NK-92 (cell line): ENCODE results near the gene TAMM41.
"Not testable (repeated sequence)": the region's sequence is repeated elsewhere in the genome, so short reads cannot be mapped to it uniquely, and the experiment has no call there.

ENCODE experiments used
- DNase-seq: peaks from one replicate; lab custom pipeline; 2025; ENCODE audit not compliant: unreplicated experiment; lab: John Stamatoyannopoulos, UW

The TAMM41 gene

DNA sequence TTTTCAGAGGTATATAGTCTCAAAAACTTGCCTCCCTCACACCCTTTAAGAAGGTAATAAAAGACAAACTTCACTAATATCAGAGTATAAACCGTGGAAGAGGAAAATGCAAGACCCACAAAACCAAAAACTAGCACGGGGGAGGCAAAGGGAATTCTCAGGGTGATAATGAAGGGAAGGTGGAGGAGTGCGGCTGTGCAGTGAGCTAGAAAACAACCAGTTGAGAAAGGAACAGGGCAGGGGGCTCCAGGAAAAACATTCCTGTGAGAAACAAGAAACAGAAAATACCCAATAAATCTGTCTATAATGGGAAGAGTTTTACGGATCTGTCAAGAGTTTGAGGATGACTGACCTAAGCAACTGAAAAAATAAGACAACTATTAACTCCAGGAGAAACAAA is 31.6 kb downstream of the TAMM41 start:
- DNase-seq: no peak

DNA sequence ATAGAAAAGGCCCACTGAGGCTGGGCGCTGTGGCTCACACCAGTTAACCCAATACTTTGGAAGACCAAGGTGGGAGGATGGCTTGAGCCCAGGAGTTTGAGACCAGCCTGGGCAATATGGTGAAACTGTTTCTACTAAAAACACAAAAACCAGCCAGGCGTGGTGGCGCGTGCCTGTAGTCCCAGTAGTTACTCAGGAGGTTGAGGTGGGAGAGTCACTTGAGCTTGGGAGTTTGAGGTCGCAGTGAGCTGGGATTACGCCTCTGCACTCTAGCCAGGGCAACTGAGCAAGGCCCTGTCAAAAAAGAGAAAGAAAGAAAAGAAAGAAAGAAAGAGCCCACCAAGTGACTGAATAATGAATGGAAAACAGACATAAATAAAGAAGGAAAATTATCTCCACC is 32.0 kb downstream of the TAMM41 start:
- DNase-seq: no peak

DNA sequence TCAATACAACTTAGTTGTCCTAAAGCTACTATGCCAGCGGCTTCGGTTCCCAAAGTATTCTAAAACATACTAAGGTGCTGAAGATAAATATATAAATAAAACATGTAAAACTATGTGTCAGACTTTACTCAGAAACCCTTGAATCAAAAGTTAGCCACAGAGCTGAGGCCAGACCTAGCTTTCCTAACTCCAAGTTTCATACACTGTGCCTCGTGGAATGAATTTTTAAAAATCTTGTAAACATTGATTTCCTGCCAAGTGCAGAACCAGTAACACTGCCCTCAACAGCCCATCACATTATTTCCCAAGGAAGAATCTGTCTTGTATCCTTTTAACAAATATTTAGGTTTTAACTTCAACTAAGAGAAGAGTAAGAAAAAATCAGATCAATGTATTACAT is 36.4 kb downstream of the TAMM41 start:
- DNase-seq: no peak

DNA sequence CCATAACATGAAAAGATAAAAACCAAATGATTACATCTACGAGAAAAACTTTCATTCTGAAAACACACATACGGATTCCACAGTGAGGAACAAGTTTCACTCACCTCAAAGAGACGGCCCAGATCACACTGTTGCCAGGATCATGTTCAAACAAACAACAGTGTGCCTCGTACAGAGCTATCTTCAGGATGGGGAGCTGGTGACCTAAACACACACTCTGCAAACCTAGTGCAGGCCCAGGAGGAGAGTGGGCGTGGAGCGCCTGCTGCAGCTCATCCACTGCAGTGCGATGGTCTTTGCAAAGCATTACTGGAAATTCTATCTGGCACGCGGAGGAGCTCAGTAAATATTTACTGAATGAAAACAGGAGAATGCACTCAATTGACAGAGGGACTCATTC is 38.5 kb downstream of the TAMM41 start:
- DNase-seq: no peak

DNA sequence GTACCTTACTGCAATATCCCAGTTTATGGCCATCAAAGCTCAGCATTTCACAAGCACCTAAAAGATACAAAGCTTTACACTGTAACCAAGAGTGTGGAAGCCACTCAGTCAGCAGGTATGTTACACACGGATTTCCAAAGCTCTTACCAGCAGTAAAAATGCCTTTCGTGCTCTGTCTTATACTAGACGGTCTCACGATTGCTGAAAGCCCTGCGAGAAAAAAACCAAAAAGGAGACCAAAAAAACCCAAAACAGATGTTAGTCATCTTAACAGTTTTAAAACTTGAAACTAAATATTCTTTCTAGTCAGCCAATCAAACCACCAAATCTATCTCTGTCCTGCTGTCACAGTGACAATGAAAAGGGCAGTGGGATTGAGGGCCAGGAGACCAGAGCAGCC is 39.0 kb downstream of the TAMM41 start:
- no peak for DNase-seq

DNA sequence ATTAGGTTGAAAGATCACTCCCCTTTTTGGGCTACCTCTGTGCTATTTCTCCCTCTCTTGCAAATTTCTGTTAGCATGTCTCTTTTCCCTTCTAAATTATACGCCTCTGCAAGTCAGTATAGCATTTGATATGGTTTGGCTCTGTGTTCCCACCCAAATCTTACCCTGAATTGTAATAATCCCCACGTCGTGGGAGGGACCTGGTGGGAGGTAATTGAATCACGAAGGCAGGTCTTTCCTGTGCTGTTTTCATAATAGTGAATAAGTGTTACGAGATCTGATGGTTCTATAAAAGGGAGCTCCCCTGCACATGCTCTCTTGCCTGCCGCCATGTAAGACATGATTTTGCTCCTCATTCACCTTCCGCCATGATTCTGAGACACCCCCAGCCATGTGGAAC is 41.0 kb downstream of the TAMM41 start:
- DNase-seq: no peak

DNA sequence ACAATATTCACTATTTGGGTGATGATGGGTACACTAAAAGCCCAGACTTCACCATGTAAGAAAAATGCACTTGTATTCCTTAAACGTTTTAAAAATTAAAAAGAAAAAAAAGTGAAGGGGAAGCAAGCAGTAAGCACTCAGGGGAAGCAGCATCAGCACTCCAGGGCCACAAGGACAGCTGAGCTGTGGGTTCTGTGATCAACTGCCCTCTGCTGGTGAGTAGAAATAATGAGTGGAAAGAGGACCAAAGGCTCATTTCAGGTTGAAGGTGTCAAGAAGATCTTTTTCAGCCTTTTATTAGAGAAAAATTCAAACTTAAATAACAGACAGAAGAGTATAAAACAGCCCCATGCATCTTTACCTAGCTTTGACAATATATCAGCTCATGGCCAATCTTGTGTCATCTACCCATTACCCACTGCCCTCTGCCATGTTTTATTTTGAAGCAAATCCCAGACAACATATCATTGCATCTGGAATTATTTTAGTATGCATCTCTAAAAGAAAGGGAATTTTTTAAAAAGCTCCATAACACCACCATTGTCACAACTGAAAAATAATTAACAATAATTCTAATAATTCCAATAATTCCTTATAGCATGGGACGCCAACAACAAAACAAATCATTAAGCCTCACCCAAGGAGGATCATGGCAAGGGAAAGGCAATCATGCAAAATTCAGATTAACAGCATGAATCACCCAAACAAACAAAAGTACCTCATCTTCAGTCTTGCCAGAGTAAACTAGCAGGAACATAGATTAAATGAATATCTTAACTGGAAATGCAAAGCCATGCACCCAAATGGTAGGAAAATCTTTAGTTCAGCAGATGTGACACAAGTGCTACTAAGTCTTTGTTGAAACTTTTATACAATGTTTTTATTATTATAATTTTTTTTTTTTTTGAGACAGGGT is 42.5 kb downstream of the TAMM41 start:
- DNase-seq: no peak

DNA sequence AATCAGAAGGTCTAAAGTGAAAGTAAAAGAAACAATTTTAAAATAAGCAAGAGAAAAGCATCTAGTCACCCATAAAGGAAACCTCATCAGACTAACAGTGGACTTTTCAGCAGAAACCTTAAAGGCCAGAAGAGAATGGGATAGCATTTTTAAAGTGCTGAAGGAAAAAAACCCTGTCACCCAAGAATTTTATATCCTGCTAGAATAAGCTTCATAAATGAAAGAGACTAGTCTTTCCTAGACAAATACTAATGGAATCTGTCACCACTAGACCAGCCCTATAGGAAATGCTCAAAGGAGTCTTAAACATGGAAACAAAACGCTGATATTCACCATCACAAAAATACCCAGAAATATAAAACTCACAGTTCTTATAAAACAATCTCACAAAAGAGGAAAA is 46.9 kb downstream of the TAMM41 start:
- DNase-seq: no peak

DNA sequence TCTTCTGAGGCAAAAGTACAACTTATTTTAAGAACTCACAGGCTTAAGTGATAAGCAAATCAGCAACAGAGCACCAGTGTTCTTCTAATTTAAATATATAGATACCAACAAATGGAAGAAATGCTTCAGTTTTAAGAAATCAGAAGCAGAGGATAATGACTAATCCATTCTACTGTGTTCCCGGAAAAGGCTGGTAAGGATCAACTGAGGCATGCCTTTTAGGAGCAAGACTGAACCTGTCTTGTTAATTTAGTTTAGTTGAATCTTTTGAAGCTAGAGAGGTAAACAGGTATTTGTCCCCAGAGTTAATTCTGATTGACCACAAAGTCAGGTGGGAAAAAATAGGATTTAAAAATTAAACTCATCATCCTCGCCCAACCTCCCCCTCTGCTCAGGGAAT is 51.8 kb downstream of the TAMM41 start:
- no peak for DNase-seq

DNA sequence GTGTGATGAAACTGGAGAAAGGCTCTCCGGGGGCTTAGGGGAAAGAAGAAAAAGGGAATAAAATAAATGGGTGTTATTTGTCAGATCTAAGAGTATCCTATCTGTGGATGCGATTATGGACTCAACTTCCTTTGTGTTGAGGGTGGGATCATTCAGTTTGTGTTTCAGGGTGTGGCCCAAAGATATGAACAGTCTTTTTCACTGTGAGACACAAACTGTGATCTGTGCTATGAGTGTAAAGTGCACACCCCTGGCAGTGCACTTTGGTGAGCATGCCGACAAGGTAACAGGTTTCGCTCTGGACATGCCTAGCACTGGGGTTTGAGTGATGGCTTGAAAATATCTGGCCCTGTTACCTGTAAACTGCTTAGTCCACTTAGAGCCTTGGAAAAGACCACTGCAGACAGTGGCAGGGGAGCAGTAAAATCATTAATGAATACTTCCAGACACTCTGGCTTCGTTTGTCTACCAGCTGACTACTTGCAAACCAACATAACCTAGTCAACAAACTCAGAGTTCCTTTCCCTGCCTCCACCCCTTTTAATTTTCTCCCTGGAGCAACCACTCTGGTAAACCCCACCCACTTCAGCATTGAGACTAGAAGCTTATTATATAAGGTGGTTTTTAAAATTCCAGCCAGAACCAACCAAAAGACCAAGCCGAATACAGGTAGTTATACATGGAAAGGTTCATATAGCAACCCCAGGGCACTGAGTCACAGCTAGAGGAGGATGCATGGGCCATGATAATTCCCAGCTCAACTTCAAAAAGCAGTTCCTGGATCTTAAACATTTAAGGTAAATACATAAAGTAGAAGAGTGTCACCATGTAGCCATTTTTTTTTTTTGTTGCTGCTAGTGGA is 55.1 kb downstream of the TAMM41 start:
- DNase-seq: no peak

DNA sequence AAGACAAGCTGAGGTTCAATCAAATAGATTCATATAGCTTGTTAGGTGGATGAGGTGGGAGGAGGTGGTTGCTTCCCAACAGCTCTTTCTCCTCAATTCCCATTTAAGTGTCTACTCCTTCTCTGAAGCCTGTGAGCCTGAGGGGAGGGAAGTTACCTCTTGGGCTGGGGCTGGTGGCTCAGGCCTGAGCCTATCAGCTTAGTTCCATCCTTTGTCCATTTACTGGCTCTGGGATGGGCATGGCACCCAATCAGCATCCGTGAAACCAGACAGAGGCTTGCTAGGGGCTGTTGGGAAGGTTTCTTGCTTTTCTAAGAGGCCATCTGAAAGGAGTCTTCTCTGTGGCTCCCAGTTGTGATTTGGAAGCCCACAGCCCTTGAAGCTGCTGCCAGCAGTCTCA is 57.3 kb downstream of the TAMM41 start:
- no peak for DNase-seq

DNA sequence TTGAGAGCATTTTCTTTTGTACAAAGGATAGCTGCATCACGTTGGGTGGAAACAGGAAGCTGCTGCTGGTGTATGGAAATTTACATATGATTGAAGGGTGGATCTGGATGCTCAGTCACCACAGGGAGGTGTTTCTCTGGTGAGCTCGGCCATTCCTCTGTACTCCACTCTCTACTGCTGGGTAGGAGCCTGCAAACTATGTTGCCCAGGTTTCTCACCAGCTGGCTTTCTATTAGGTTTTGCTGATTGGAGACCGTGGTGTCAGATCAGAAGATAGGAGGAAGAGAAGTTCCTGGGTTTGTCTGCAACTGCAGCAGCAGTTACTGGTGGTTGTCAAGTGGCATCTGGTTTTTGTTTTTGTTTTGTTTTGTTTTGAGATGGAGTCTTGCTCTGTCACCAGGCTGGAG is 61.7 kb downstream of the TAMM41 start:
- DNase-seq: no peak

DNA sequence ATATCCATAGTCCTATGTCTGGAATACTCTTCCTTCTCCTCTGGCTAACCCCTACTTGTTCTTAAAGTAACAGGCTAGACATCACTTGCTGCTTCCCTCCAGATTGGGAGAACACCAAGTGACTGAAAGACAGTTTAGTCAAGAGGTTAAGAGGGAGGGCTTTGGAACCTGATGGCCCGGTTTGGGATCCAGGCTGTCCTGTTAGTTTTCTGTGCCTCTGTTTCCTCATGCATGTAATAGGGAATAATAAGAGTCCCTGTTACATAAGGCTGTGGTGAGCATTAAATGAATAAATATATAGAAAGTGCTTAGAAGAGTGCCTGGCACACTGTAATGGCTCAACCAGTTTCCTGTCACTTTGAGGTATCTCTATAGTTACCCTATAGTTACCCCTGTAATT is 66.3 kb downstream of the TAMM41 start:
- no peak for DNase-seq

DNA sequence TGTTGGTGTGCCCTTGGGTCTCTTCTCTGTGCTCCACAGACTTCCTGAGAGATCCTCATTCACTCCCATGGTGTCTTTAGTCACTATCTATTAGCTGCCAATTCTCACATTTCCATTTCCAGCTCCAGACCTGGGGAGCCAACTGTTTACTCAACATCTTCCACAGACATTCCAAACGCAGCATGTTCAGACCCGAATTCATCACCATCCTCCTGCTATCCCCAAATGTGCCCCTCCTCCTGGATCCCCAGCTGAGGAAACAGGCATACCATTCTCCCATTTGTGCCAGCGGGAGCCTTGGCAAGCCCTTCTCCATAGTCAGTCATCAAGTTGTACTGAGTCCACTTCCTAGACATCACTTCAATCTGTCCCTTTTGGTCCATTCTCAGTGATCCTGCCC is 67.1 kb downstream of the TAMM41 start:
- no peak for DNase-seq

DNA sequence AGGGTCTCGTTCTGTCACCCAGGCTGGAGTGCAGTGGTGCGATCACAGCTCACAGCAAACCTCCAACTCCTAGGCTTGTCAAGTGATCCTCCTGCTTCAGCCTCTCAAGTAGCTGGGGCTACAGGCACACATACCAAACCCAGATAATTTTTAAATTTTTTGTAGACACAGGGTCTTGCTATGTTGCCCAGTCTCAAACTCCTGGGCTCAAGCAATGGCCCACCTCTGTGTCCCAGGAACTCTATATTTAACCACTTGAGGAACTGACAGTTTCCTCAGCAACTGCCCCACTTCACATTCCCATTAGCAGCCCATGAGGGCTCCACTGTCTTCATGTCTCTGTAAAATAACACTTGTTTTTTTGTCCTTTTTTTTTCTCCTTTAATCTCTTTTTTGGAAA is 68.4 kb downstream of the TAMM41 start:
- no peak for DNase-seq

DNA sequence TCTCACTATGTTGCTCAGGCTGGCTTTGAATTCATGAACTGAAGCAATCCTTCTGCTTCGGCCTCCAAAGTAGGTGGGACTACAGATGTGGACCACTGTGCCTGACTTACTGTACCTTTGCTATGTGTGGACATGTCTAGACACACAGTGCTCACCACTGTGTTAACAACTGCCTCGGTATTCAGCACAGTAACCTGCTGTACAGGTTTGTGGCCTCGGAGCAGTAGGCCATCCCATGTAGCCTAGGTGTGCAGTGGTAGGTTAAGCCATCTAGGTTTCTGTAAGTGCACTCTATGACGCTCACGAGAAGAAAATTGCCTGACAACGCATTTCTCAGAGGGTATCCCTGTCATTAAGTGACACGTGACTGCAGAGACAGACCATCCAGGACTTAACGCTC is 70.3 kb downstream of the TAMM41 start:
- no peak for DNase-seq

DNA sequence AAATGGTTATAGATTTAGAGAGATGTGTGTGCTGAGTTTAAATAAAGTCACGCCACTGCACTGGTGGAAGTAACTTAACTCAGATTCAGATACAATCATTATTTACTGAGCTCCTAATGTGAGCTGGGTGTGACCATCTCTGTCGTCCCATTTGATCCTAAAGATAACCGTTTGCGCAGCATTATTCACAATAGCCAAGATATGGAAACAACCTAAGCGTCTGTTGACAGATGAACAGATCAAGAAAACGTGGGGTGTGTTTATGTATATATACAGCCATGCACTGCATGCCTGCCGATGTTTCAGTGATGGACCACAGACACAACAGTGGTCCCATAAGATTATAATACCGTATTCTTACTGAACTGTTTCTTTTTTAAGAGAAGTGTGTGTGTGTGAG is 71.2 kb downstream of the TAMM41 start:
- no peak for DNase-seq

DNA sequence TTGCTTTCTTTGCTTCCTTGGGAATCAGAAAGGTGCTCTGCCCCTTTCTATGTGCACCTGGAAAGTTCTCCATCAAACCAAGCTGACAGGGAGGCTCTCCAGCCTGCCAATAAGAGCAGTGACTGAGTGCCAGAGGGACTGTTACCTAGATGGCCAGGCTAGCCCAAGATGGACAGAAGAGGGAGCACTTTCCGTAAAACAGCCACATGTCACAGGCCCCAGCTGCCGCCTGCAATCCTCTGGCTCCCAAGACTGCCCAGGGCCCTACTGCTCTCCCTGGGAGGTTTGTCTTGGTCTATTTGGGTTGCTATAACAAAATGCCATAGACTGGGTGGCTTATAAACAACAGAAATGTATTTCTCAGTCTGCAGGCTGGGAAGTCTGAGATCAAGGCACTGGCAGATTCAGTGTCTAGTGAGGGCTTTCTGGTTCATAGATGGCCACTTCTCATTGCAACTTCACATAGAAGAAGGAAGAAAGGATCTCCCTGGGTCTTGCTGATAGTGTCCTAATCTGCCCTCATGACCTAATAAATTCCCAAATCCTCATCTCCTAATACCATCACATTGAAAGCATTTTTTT is 72.3 kb downstream of the TAMM41 start:
- DNase-seq: no peak

DNA sequence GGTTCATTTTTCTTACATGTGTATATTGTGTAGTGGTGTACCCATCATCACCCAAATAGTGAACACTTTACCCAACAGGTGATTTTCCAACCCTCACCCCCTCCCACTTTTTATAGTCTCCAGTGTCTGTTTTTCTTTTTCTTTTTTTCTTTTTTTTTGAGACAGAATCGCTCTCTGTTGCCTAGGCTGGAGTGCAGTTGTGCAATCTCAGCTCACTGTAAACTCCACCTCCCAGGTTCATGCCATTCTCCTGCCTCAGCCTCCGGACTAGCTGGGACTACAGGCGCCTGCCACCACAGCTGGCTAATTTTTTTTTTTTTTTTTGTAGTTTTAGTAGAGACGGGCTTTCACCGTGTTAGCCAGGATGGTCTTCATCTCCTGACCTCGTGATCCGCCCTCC is 74.8 kb downstream of the TAMM41 start:
- not testable (repeated sequence) for DNase-seq

DNA sequence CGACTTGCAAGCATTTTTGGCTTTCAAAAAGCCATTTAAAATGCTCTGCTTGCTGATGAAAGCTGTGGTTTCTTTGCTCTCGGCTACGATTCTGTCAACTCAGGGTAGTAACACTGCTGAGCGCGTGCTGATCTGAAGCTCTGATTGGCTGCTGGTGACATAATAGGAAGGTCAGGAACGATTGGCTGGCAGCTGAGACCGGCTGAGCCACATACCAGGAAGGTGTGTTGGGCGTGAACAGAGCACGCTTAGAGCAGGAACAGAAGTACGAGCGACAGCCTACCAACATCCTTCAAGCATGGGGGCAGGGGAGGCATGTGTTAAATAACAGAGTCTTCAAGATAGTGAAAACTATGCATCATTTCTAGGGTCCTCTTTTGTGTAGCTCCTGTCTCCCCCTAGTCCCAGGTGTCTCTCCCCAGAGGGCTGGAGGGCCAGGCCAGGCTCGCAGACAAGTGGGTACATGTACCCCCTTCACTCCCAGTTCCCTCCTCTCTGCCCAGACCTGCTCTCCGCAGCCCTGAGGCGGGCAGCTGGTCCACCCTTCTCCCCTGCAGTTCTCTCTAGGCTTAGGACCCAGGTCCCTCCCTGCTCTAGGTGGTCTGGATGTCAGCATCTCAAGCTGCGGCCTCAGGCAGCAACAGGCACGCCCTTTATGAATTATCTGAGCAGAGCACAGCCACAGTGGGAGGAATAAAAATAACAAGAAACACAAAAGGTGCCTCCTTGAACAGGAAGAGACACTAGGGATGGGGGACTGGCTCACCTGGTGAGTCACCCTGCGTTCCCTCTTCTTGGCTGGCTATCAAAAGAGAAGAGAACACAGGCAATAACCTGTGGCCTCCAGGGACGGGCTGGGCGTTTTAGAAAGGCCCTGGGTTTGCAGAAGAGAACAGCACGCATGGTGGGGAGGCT is 76.0 kb downstream of the TAMM41 start:
- DNase-seq: no peak
